Epithelial cell of proximal tubule (primary cell): ENCODE measurements around the gene RTP1. TPM values are rescaled to one million over a fixed set of nuclear protein-coding genes. Genes with fewer than 3 reads are reported as not detected.
A peak's percentile ranks its signal among the peaks of the same experiment; 100 is the strongest.

Experiments
- DNase-seq: peaks from one replicate; pipeline ENCODE4 v3.0.0-alpha.2; 2011; ENCODE audit warnings: low read depth
- H3K4me3 ChIP-seq: 2 replicates; pipeline ENCODE4 v1.5.1; 2011; ENCODE audit warnings: low read depth, mild to moderate bottlenecking, low read length
- CTCF ChIP-seq: conservative IDR thresholded peaks from 2 replicates; pipeline ENCODE4 v1.5.1; 2012; ENCODE audit warnings: low read depth, mild to moderate bottlenecking, low read length
- total RNA-seq: library from RNA; depleted of rRNA; stranded (reverse); fragments of >200 nt; gene quantifications from 2 replicates; pipeline ENCODE4 v1.2.3, GENCODE V29; 2015

RTP1 gene
- not detected in 2 replicates for total RNA-seq

- H3K4me3 ChIP-seq: no peak within 1 kb of the TSS
- no peak for DNase-seq
- TF ChIP-seq CTCF: no peak
Measured at GRCh38 chr3:187197335-187197649, at the start of gene RTP1. RTP1 (plus strand) TSS chr3:187197486; CDS start chr3:187197516, 30 bp downstream.

GRCh38 chr3:187150186-187150585 lies 47.1 kb upstream of the RTP1 start:
- no peak overlapping the region for H3K4me3 ChIP-seq
- TF ChIP-seq CTCF: no peak
- DNase-seq: no peak

- TF ChIP-seq CTCF: peak; percentile 38
- no peak for DNase-seq
Measured at GRCh38 chr3:187150599-187150998, 46.7 kb upstream of the RTP1 start.

GRCh38 chr3:187161556-187161955 lies 35.7 kb upstream of the RTP1 start:
- DNase-seq: no peak
- no peak for TF ChIP-seq CTCF
- H3K4me3 ChIP-seq: no peak overlapping the region

More at GRCh38 chr3:187150599-187150998, 46.7 kb upstream of the RTP1 start:
- H3K4me3 ChIP-seq: no peak overlapping the region

- DNase-seq: no peak
- no peak overlapping the region for H3K4me3 ChIP-seq
- TF ChIP-seq CTCF: no peak
Measured at GRCh38 chr3:187162265-187162953, 34.9 kb upstream of the RTP1 start.

- peak; percentile 66 for TF ChIP-seq CTCF
- no peak for DNase-seq
- H3K4me3 ChIP-seq: no peak overlapping the region
Measured at GRCh38 chr3:187165144-187165543, 32.1 kb upstream of the RTP1 start.

GRCh38 chr3:187166750-187167149 lies 30.5 kb upstream of the RTP1 start:
- DNase-seq: no peak
- TF ChIP-seq CTCF: no peak
- H3K4me3 ChIP-seq: no peak overlapping the region
